CD14-positive monocyte (primary cell): ENCODE data around the gene OSMR. TPM values are rescaled to one million over a fixed set of nuclear protein-coding genes. Genes with fewer than 3 reads are reported as not detected.

Experiments
- DNase-seq, 3 donors: peaks; one replicate each; pipeline ENCODE4 v3.0.0-alpha.2; 2011 to 2022
- H2AFZ ChIP-seq: 2 replicates; pipeline ENCODE4 v1.6.0; 2012; ENCODE audit warnings: mild to moderate bottlenecking, low read depth, low read length, inconsistent platforms; ENCODE audit not compliant: insufficient read depth, poor library complexity, severe bottlenecking
- H3K27ac ChIP-seq, 2 donors: 1 replicate in 1 of 2; 2 replicates in 1 of 2; pipeline ENCODE4 v1.5.1; 2012 to 2013; ENCODE audit warnings: low read length in 2 of 2, control low read depth in 1 of 2, inconsistent platforms in 1 of 2, low read depth in 1 of 2, mild to moderate bottlenecking in 1 of 2
- H3K27me3 ChIP-seq, 2 donors: one replicate each; pipeline versions ENCODE4 v1.6.0 to v1.6.1; 2011 to 2013; ENCODE audit warnings: low read length in 2 of 2; ENCODE audit not compliant: control insufficient read depth in 2 of 2, insufficient read depth in 2 of 2
- H3K36me3 ChIP-seq, 2 donors: replicated peaks in 1 of 2; 1 replicate in 1 of 2; 2 replicates in 1 of 2; pipeline versions ENCODE4 v1.5.1 to v1.6.1; 2012 to 2013; ENCODE audit warnings: low read length in 2 of 2, control low read depth in 1 of 2, inconsistent platforms in 1 of 2, mild to moderate bottlenecking in 1 of 2; ENCODE audit not compliant: insufficient read depth in 2 of 2, control insufficient read depth in 1 of 2
- H3K4me1 ChIP-seq, 2 donors: 1 replicate in 1 of 2; 2 replicates in 1 of 2; pipeline versions ENCODE4 v1.5.1 to v1.6.1; 2012 to 2013; ENCODE audit warnings: low read length in 2 of 2, control low read depth in 1 of 2, inconsistent platforms in 1 of 2, mild to moderate bottlenecking in 1 of 2, moderate library complexity in 1 of 2; ENCODE audit not compliant: insufficient read depth in 2 of 2, control insufficient read depth in 1 of 2
- H3K4me2 ChIP-seq: replicated peaks from 2 replicates; pipeline ENCODE3; 2012; ENCODE audit warnings: low read length, moderate library complexity, mild to moderate bottlenecking; ENCODE audit not compliant: poor library complexity, severe bottlenecking; ENCODE audit errors: extremely low read depth
- H3K4me3 ChIP-seq, 3 experiments: fragments of 200-600 bp in 1 of 3; sonication (generic) in 1 of 3; replicated peaks in 1 of 3; 1 replicate in 2 of 3; 2 replicates in 1 of 3; pipeline ENCODE4 v1.5.1; 2011 to 2013; ENCODE audit warnings: low read length in 3 of 3, mild to moderate bottlenecking in 3 of 3, control low read depth in 2 of 3, low read depth in 2 of 3, inconsistent platforms in 1 of 3, moderate library complexity in 1 of 3
- H3K79me2 ChIP-seq: 2 replicates; pipeline ENCODE4 v1.6.0; 2012; ENCODE audit warnings: mild to moderate bottlenecking, control low read depth, inconsistent platforms, low read length, moderate library complexity; ENCODE audit not compliant: insufficient read depth
- H3K9ac ChIP-seq: 2 replicates; pipeline ENCODE4 v1.6.0; 2017; ENCODE audit warnings: low read length, mild to moderate bottlenecking; ENCODE audit not compliant: insufficient read depth, poor library complexity, severe bottlenecking
- H3K9me3 ChIP-seq, 2 donors: replicated peaks in 1 of 2; 1 replicate in 1 of 2; 2 replicates in 1 of 2; pipeline versions ENCODE4 v1.5.1 to v1.6.1; 2012 to 2013; ENCODE audit warnings: low read length in 2 of 2, control low read depth in 1 of 2; ENCODE audit not compliant: control insufficient read depth in 1 of 2, insufficient read depth in 1 of 2
- H4K20me1 ChIP-seq: 2 replicates; pipeline ENCODE4 v1.6.0; 2012; ENCODE audit warnings: mild to moderate bottlenecking, low read length, control low read depth, moderate library complexity; ENCODE audit not compliant: insufficient read depth
- H3K27ac Mint-ChIP-seq, 7 donors: one replicate each; pipeline ENCODE4 v1.8.0; 2020; ENCODE audit warnings: mild to moderate bottlenecking in 7 of 7, mixed read lengths in 7 of 7, moderate library complexity in 6 of 7, inconsistent platforms in 2 of 7
- H3K27me3 Mint-ChIP-seq, 3 donors: one replicate each; pipeline ENCODE4 v1.8.0; 2021 to 2022; ENCODE audit warnings: low read depth in 3 of 3, mild to moderate bottlenecking in 3 of 3, mixed read lengths in 3 of 3, moderate library complexity in 3 of 3, inconsistent platforms in 1 of 3
- H3K36me3 Mint-ChIP-seq, 2 donors: one replicate each; pipeline ENCODE4 v1.8.0; 2020; ENCODE audit warnings: mixed read lengths in 2 of 2, inconsistent platforms in 1 of 2, mild to moderate bottlenecking in 1 of 2
- H3K4me1 Mint-ChIP-seq: one replicate; pipeline ENCODE4 v1.8.0; 2020; ENCODE audit warnings: mild to moderate bottlenecking, mixed read lengths
- H3K4me3 Mint-ChIP-seq, 2 donors: one replicate each; pipeline ENCODE4 v1.8.0; 2020; ENCODE audit warnings: mild to moderate bottlenecking in 2 of 2, mixed read lengths in 2 of 2, moderate library complexity in 1 of 2
- H3K9me3 Mint-ChIP-seq, 7 donors: one replicate each; pipeline ENCODE4 v1.8.0; 2020 to 2022; ENCODE audit warnings: mixed read lengths in 7 of 7, mild to moderate bottlenecking in 6 of 7, moderate library complexity in 6 of 7, inconsistent platforms in 2 of 7
- CTCF ChIP-seq: fragments of 200-600 bp; IDR thresholded peaks from one replicate; pipeline ENCODE4 v1.8.0; 2022; ENCODE audit warnings: antibody characterized with exemption, mild to moderate bottlenecking
- WGBS: methylation state at CpG from one replicate; pipeline ENCODE4 v1.1.5; 2013; ENCODE audit warnings: missing lambda C conversion rate; ENCODE audit not compliant: insufficient coverage; 5-methylcytosine and 5-hydroxymethylcytosine counted together
- intact Hi-C, 2 donors: fragments of 100-400 bp; cut with micrococcal nuclease; formaldehyde crosslinking; loops; one replicate each; pipeline versions ENCODE4 v1.15.0 to v1.15.1; 2023
- polyA plus RNA-seq, 3 donors: library from polyadenylated mRNA; depleted of rRNA in 1 of 3; unstranded in 2 of 3; stranded (reverse) in 1 of 3; fragments of 300-500 nt in 2 of 3; fragments of >200 nt in 1 of 3; fragmentation: Illumina TruSeq in 2 of 3; gene quantifications; 1 replicate in 2 of 3; 2 replicates in 1 of 3; pipeline ENCODE4 v1.2.3, GENCODE V29; 2012 to 2021

Gene OSMR
- polyA plus RNA-seq, 3 donors: not detected

- Histone ChIP-seq H3K4me3 (no peak overlapping the region), H3K4me1 (no peaks in the 10 kb centered on the region), H3K27me3 (peaks cover 0 to 3% of the 10 kb centered on the region in 2 donors), H3K9ac (no peak overlapping the region), H3K9me3 (no peaks in the 10 kb centered on the region), H3K79me2 (no peaks in the 10 kb centered on the region), H3K36me3 (peaks cover 38 to 59% of the 10 kb centered on the region in 2 donors), H3K4me2 (no peak overlapping the region), H2AFZ (no peak overlapping the region), H3K27ac (no peak overlapping the region), H4K20me1 (no peaks in the 10 kb centered on the region)
- H3K27me3 Mint-ChIP-seq: peaks cover 0 to 1% (median 0%) of the 10 kb centered on the region in 3 donors
- peaks cover 0 to 2% (median 0%) of the 10 kb centered on the region in 7 donors for H3K9me3 Mint-ChIP-seq
- no peaks in the 10 kb centered on the region for H3K4me1 Mint-ChIP-seq
- no CpG with 5 or more reads among the region's 1 CpG for WGBS
- intact Hi-C loops: no loop called here
- DNase-seq: no peak
- H3K4me3 Mint-ChIP-seq: no peak overlapping the region
- no peak overlapping the region for H3K27ac Mint-ChIP-seq
- peaks cover 34 to 48% of the 10 kb centered on the region in 2 donors for H3K36me3 Mint-ChIP-seq
- no peak for TF ChIP-seq CTCF
These were observed 92.6 kb downstream of the OSMR start for GRCh38 chr5:38938424-38938823.

- no peak for DNase-seq
- no peak overlapping the region for H3K4me2 ChIP-seq
- Mint-ChIP-seq H3K27ac (no peak overlapping the region), H3K27me3 (no peaks in the 10 kb centered on the region), H3K9me3 (peaks cover 0 to 2% (median 0%) of the 10 kb centered on the region in 7 donors), H3K4me3 (no peak overlapping the region), H3K36me3 (peaks cover 34 to 52% of the 10 kb centered on the region in 2 donors), H3K4me1 (no peaks in the 10 kb centered on the region)
- H4K20me1 ChIP-seq: no peaks in the 10 kb centered on the region
- intact Hi-C loops: no loop called here
- H3K4me1 ChIP-seq: no peaks in the 10 kb centered on the region
- no peak overlapping the region for H3K9ac ChIP-seq
- no peak overlapping the region for H2AFZ ChIP-seq
- no peaks in the 10 kb centered on the region for H3K27me3 ChIP-seq
- H3K4me3 ChIP-seq: no peak overlapping the region
- peaks cover 44 to 65% of the 10 kb centered on the region in 2 donors for H3K36me3 ChIP-seq
- H3K79me2 ChIP-seq: no peaks in the 10 kb centered on the region
- WGBS: no CpG with 5 or more reads among the region's 1 CpG
- H3K9me3 ChIP-seq: no peaks in the 10 kb centered on the region
- no peak for TF ChIP-seq CTCF
- no peak overlapping the region for H3K27ac ChIP-seq
These were observed 93.2 kb downstream of the OSMR start for GRCh38 chr5:38938973-38939372.
